HG02759 (cell line): ENCODE measurements around the gene PGS1.

Experiments
- ATAC-seq: cut with Tn5 transposase; IDR thresholded peaks from one replicate; pipeline ENCODE4 v1.9.1; 2021; ENCODE audit warnings: mild to moderate bottlenecking, moderate library complexity; ENCODE audit not compliant: unreplicated experiment

The PGS1 gene

GRCh38 chr17:78469443-78469842, 91.0 kb downstream of the PGS1 start:
- ATAC-seq: no peak

- no peak for ATAC-seq
These were observed 93.2 kb downstream of the PGS1 start for GRCh38 chr17:78471635-78472034.

GRCh38 chr17:78472035-78472905, 93.8 kb downstream of the PGS1 start:
- ATAC-seq: no peak

- no peak for ATAC-seq
These were observed 95.6 kb downstream of the PGS1 start for GRCh38 chr17:78473951-78474613.
